Activated naive CD4-positive, alpha-beta T cell treated with anti-CD3 and anti-CD28 coated beads for 36 hours (primary cell): Measurements from ENCODE around the gene SOX18. TPM values are rescaled to one million over a fixed set of nuclear protein-coding genes. Genes with fewer than 3 reads are reported as not detected.

ENCODE experiments used
- CTCF ChIA-PET: fragments of 350-600 bp; sonication (Branson Sonifier 250); formaldehyde crosslinking; loops from one replicate; lab custom pipeline; 2021; ENCODE audit warnings: antibody characterized with exemption; lab: Charles Lee
- DNase-seq: peaks from one replicate; pipeline ENCODE4 v3.0.0-alpha.2; 2020
- H3K27ac Mint-ChIP-seq: one replicate; pipeline ENCODE4 v1.8.0; 2021; ENCODE audit warnings: mild to moderate bottlenecking, mixed read lengths
- H3K27me3 Mint-ChIP-seq: one replicate; pipeline ENCODE4 v1.8.0; 2021; ENCODE audit warnings: low read depth, mixed read lengths
- H3K36me3 Mint-ChIP-seq: one replicate; pipeline ENCODE4 v1.8.0; 2021; ENCODE audit warnings: low read depth, mixed read lengths
- H3K4me1 Mint-ChIP-seq: one replicate; pipeline ENCODE4 v1.8.0; 2021; ENCODE audit warnings: low read depth, mixed read lengths
- H3K4me3 Mint-ChIP-seq: one replicate; pipeline ENCODE4 v1.8.0; 2021; ENCODE audit warnings: mild to moderate bottlenecking, moderate library complexity, mixed read lengths
- H3K9me3 Mint-ChIP-seq: one replicate; pipeline ENCODE4 v1.8.0; 2021; ENCODE audit warnings: mixed read lengths
- intact Hi-C: fragments of 100-400 bp; cut with micrococcal nuclease; formaldehyde crosslinking; loops from one replicate; pipeline ENCODE4 v1.15.1; 2023
- total RNA-seq, 2 experiments: library from RNA; stranded (reverse); gene quantifications; one replicate each; pipeline ENCODE4 v1.2.3, GENCODE V29; 2021

The SOX18 gene
- total RNA-seq, 2 experiments from 2014 or later = not detected

GRCh38 chr20:64055893-64056638, 6.6 kb upstream of the SOX18 start:
- DNase-seq = no peak

DNA sequence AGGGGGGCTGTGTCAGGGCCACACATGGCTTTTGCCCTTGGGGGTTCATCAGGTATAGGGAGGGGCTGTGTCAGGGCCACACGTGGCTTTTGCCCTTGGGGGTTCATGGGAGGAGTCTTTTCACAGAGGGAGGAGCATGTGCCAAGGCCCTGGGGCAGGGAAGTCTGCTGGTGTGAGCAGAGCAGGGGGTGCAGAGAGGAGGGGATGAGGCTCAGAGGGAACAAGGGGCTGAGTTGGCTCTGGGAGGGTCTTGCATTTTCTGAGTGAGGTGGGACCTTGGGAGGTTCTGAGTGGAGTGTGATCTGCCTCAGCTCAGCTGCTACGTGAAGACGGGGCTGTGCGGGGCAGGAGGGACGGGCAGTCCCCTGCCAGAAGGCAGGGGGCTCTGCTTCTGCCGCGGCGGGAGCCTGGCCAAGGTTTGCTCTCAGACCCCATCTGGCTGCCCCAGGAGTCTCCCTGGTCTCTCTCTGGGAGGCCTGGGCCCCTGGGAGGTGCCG, 6.0 kb upstream of the SOX18 start:
- DNase-seq = no peak
- no peak overlapping the region for H3K27ac Mint-ChIP-seq
- no peaks in the 10 kb centered on the region for H3K36me3 Mint-ChIP-seq
- peaks cover 19% of the 10 kb centered on the region for H3K27me3 Mint-ChIP-seq
- no peaks in the 10 kb centered on the region for H3K9me3 Mint-ChIP-seq
- CTCF ChIA-PET = no interaction called here
- H3K4me1 Mint-ChIP-seq = peaks cover 17% of the 10 kb centered on the region
- H3K4me3 Mint-ChIP-seq = no peak overlapping the region
- intact Hi-C loops = loop anchor here (10.0 kb wide), 1 partner anchor 271 kb away; no protein-coding TSS in a partner anchor

More at GRCh38 chr20:64055893-64056638, 6.6 kb upstream of the SOX18 start:
- intact Hi-C loops = loop anchor here (10.0 kb wide), 1 partner anchor 271 kb away; no protein-coding TSS in a partner anchor
- H3K36me3 Mint-ChIP-seq = no peaks in the 10 kb centered on the region
- H3K27ac Mint-ChIP-seq = no peak overlapping the region
- H3K4me1 Mint-ChIP-seq = peaks cover 17% of the 10 kb centered on the region
- H3K4me3 Mint-ChIP-seq = no peak overlapping the region
- peaks cover 12% of the 10 kb centered on the region for H3K27me3 Mint-ChIP-seq
- CTCF ChIA-PET = no interaction called here
- H3K9me3 Mint-ChIP-seq = no peaks in the 10 kb centered on the region

DNA sequence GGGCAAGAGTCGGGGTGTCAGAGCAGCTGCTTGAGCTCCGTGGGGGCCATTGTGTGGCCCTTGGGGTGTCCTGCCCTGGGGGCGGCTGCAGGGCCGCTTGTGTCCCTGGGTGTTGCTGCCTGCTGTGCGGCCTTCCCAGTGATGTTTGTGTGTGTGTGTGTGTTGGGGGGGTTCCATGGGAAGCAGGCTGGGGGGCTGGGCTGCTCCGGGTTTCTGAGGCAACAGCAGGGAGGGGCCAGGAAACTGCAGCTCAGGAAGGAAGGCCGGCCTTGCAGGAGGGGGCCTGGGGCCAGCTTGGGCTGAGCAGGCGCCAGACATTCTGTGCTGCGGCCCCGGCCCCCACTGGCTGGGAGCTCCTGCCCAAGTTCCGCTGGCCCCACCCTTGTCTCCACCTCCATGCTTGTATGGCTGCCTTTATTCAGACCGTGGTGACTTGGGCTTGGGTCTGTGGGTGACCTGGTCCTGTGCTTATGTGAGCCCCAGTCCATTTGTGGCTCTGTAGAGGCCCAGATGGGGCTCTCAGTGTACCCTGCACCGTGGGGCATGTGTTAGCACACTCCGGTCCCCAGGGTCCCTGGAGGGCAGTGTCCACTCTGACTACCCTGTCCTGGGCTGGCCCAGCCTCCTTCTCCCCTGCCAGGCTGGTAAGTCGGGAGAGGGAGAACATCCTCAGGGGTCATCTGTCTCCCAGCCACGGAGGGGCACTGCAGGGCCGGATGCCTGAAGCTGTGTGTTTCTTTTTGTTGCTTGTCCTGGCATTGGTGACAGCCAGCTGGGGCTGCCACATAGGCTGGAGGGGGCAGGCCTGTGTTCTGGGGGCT, 4.6 kb upstream of the SOX18 start:
- CTCF ChIA-PET = interaction anchor here (0.8 to 1.9 kb wide), 8 partner anchors 8 to 80 kb away, joined by 3 to 6 read pairs (median 3); partner anchors contain the start of gene C20orf204
- intact Hi-C loops = loop anchor here (10.0 kb wide), 1 partner anchor 269 kb away; no protein-coding TSS in a partner anchor
- no peaks in the 10 kb centered on the region for H3K9me3 Mint-ChIP-seq
- H3K4me3 Mint-ChIP-seq = no peak overlapping the region
- no peaks in the 10 kb centered on the region for H3K36me3 Mint-ChIP-seq
- H3K27ac Mint-ChIP-seq = no peak overlapping the region
- H3K4me1 Mint-ChIP-seq = peaks cover 17% of the 10 kb centered on the region
- peaks cover 24% of the 10 kb centered on the region for H3K27me3 Mint-ChIP-seq
- DNase-seq = no peak

GRCh38 chr20:64052987-64053840, 3.8 kb upstream of the SOX18 start:
- no peaks in the 10 kb centered on the region for H3K9me3 Mint-ChIP-seq
- intact Hi-C loops = loop anchor here (10.0 kb wide), 1 partner anchor 268 kb away; no protein-coding TSS in a partner anchor
- H3K27me3 Mint-ChIP-seq = peaks cover 26% of the 10 kb centered on the region
- DNase-seq = no peak
- CTCF ChIA-PET = interaction anchor here (0.8 to 1.9 kb wide), 7 partner anchors 9 to 80 kb away, joined by 3 to 6 read pairs (median 3); partner anchors contain the start of gene C20orf204
- peaks cover 15% of the 10 kb centered on the region for H3K4me1 Mint-ChIP-seq
- no peaks in the 10 kb centered on the region for H3K36me3 Mint-ChIP-seq
- no peak overlapping the region for H3K27ac Mint-ChIP-seq
- no peak overlapping the region for H3K4me3 Mint-ChIP-seq

GRCh38 chr20:64052326-64052722, 2.9 kb upstream of the SOX18 start:
- peaks cover 6% of the 10 kb centered on the region for H3K4me1 Mint-ChIP-seq
- CTCF ChIA-PET = no interaction called here
- H3K4me3 Mint-ChIP-seq = no peak overlapping the region
- H3K9me3 Mint-ChIP-seq = no peaks in the 10 kb centered on the region
- peaks cover 31% of the 10 kb centered on the region for H3K27me3 Mint-ChIP-seq
- DNase-seq = no peak
- H3K27ac Mint-ChIP-seq = no peak overlapping the region
- no peaks in the 10 kb centered on the region for H3K36me3 Mint-ChIP-seq
- intact Hi-C loops = loop anchor here (10.0 kb wide), 1 partner anchor 268 kb away; no protein-coding TSS in a partner anchor

GRCh38 chr20:64051561-64052325, 2.3 kb upstream of the SOX18 start:
- Mint-ChIP-seq H3K4me1 (peaks cover 4% of the 10 kb centered on the region), H3K36me3 (no peaks in the 10 kb centered on the region), H3K9me3 (no peaks in the 10 kb centered on the region), H3K27ac (no peak overlapping the region), H3K27me3 (peaks cover 36% of the 10 kb centered on the region), H3K4me3 (no peak overlapping the region)
- intact Hi-C loops = loop anchor here (10.0 kb wide), 1 partner anchor 267 kb away; no protein-coding TSS in a partner anchor
- no peak for DNase-seq
- CTCF ChIA-PET = interaction anchor here (0.5 to 1.5 kb wide), 2 partner anchors 15 to 69 kb away, joined by 3 to 5 read pairs; no protein-coding TSS in a partner anchor

GRCh38 chr20:64051033-64051452, 1.6 kb upstream of the SOX18 start:
- H3K4me1 Mint-ChIP-seq = peaks cover 4% of the 10 kb centered on the region
- H3K27ac Mint-ChIP-seq = no peak overlapping the region
- CTCF ChIA-PET = interaction anchor here (1.5 kb wide), 1 partner anchor 69 kb away, joined by 5 read pairs; no protein-coding TSS in a partner anchor
- H3K36me3 Mint-ChIP-seq = no peaks in the 10 kb centered on the region
- H3K4me3 Mint-ChIP-seq = no peak overlapping the region
- intact Hi-C loops = loop anchor here (10.0 kb wide), 1 partner anchor 266 kb away; no protein-coding TSS in a partner anchor
- DNase-seq = no peak
- H3K27me3 Mint-ChIP-seq = peaks cover 37% of the 10 kb centered on the region
- no peaks in the 10 kb centered on the region for H3K9me3 Mint-ChIP-seq

DNA sequence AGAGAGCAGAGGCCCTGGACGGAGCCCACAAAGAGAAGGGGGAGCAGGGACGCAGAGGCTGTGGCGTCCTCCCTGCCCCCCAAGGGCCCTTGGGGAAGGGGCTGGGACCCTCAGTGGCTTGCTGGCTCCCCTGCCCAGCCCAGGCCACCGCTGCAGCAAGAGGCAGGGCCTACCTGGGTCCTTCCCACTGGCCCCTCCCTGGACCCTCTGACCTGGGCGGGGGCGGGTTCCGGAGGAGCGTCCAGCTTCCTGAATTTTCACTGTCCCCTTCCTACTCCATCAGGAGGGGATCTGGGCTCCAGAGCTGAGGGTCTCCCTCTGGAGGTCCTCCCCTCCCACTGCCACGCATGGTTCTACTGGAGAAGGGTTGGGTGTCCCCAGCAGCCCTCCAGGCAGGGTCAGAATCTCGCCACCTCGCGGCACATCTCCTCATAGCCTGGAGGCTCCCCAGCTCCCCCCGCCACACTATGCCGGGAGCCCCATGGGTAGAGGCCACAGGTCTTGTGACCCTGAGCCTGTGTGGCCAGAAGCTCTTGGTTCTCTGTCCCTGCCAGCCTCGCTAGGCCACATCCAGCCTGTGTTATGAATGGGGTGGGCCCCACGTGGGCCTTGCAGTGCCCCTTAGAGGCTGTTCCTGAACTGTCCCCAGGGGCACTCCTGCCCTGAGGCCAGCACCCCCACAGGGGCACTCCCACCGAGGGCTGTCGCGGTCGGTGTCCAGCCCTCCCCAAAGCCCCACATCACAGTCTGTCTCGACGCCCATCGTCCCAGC, 1.0 kb upstream of the SOX18 start:
- Mint-ChIP-seq H3K27ac (no peak overlapping the region), H3K36me3 (no peaks in the 10 kb centered on the region), H3K4me1 (peaks cover 4% of the 10 kb centered on the region), H3K27me3 (peaks cover 37% of the 10 kb centered on the region), H3K4me3 (no peak overlapping the region), H3K9me3 (no peaks in the 10 kb centered on the region)
- CTCF ChIA-PET = interaction anchor here (0.7 to 1.5 kb wide), 2 partner anchors 70 to 139 kb away, joined by 5 to 6 read pairs; no protein-coding TSS in a partner anchor
- intact Hi-C loops = loop anchor here (10.0 kb wide), 1 partner anchor 266 kb away; no protein-coding TSS in a partner anchor
- no peak for DNase-seq

GRCh38 chr20:64049878-64050260, 430 bp upstream of the SOX18 start:
- Mint-ChIP-seq H3K9me3 (no peaks in the 10 kb centered on the region), H3K27ac (no peak overlapping the region), H3K36me3 (no peaks in the 10 kb centered on the region), H3K4me1 (peaks cover 4% of the 10 kb centered on the region), H3K27me3 (peaks cover 37% of the 10 kb centered on the region), H3K4me3 (peak overlapping the region; percentile 27)
- intact Hi-C loops = loop anchor here (10.0 kb wide), 1 partner anchor 265 kb away; no protein-coding TSS in a partner anchor
- CTCF ChIA-PET = interaction anchor here (0.7 to 1.5 kb wide), 2 partner anchors 71 to 138 kb away, joined by 5 to 6 read pairs; no protein-coding TSS in a partner anchor
- DNase-seq = no peak

GRCh38 chr20:64048402-64049044, 916 bp downstream of the SOX18 start:
- no peak overlapping the region for H3K4me3 Mint-ChIP-seq
- no peaks in the 10 kb centered on the region for H3K36me3 Mint-ChIP-seq
- no peak overlapping the region for H3K27ac Mint-ChIP-seq
- CTCF ChIA-PET = no interaction called here
- DNase-seq = no peak
- intact Hi-C loops = no loop called here
- H3K9me3 Mint-ChIP-seq = no peaks in the 10 kb centered on the region
- H3K27me3 Mint-ChIP-seq = peaks cover 37% of the 10 kb centered on the region
- H3K4me1 Mint-ChIP-seq = peaks cover 4% of the 10 kb centered on the region
